GM12878 (cell line): ENCODE measurements around the gene BICRAL. TPM values are rescaled to one million over a fixed set of nuclear protein-coding genes. Genes with fewer than 3 reads are reported as not detected.
"Not testable (repeated sequence)": the region's sequence is repeated elsewhere in the genome, so short reads cannot be mapped to it uniquely, and the experiment has no call there.

Experiments
- ATAC-seq: fragments of 200-7000 bp; cut with Tn5 transposase; 3 replicates; pipeline ENCODE4 v1.9.1; 2020; ENCODE audit warnings: mild to moderate bottlenecking, moderate library complexity
- BruUV-seq: library from RNA; stranded (reverse); fragments of 400-500 nt; replicated peaks from 2 replicates; lab custom pipeline; 2021; lab: Mats Ljungman, UMichigan
- CTCF ChIA-PET: fragments of 300-600 bp; sonication (Branson Sonifier 250); formaldehyde crosslinking; extraction: SDS; loops from one replicate; lab custom pipeline; 2021; ENCODE audit warnings: inconsistent platforms; lab: Yijun Ruan, JAX
- POLR2A ChIA-PET: fragments of 350-600 bp; formaldehyde crosslinking; extraction: SDS; loops from one replicate; lab custom pipeline; 2021; ENCODE audit warnings: inconsistent platforms; lab: Charles Lee
- RAD21 ChIA-PET: fragments of 300-600 bp; sonication (Branson Sonifier 250); formaldehyde crosslinking; loops from one replicate; lab custom pipeline; 2023; ENCODE audit warnings: antibody characterized with exemption; ENCODE audit not compliant: unreplicated experiment; lab: Charles Lee
- SMC1A ChIA-PET: fragments of 300-600 bp; sonication (Branson Sonifier 250); formaldehyde crosslinking; loops from one replicate; lab custom pipeline; 2023; ENCODE audit not compliant: unreplicated experiment, uncharacterized antibody; lab: Charles Lee
- DNase-seq: peaks from one replicate; pipeline ENCODE4 v3.0.0-alpha.2; 2011; ENCODE audit warnings: low read depth, low spot score
- FAIRE-seq: peaks from 3 replicates; lab custom pipeline; 2011; peaks lifted over from hg19 to GRCh38; lab: Jason Lieb, UNC
- H2AFZ ChIP-seq: 2 replicates; pipeline ENCODE4 v1.6.0; 2011; ENCODE audit warnings: low read depth, low read length, control low read depth; ENCODE audit not compliant: control insufficient read depth
- H3K27ac ChIP-seq: 2 replicates; pipeline ENCODE4 v1.5.1; 2011; ENCODE audit warnings: control low read depth; ENCODE audit not compliant: control insufficient read depth, insufficient read depth
- H3K27me3 ChIP-seq, 2 experiments: replicated peaks in 1 of 2; 2 replicates each; pipeline versions ENCODE4 v1.6.0 to v1.6.1; 2011; ENCODE audit warnings: low read length in 1 of 2; ENCODE audit not compliant: control insufficient read depth in 2 of 2, insufficient read depth in 2 of 2
- H3K36me3 ChIP-seq, 2 experiments: 2 replicates each; pipeline ENCODE4 v1.5.1; 2011; ENCODE audit warnings: low read length in 1 of 2; ENCODE audit not compliant: control insufficient read depth in 2 of 2, insufficient read depth in 2 of 2
- H3K4me1 ChIP-seq: 2 replicates; pipeline ENCODE4 v1.6.1; 2011; ENCODE audit warnings: mild to moderate bottlenecking, low read length, moderate library complexity, mixed read lengths; ENCODE audit not compliant: control insufficient read depth, insufficient read depth
- H3K4me2 ChIP-seq: 2 replicates; pipeline ENCODE4 v1.6.0; 2011; ENCODE audit warnings: control low read depth; ENCODE audit not compliant: control insufficient read depth, insufficient read depth
- H3K4me3 ChIP-seq: fragments of 200-600 bp; sonication (generic); 2 replicates; pipeline ENCODE4 v1.5.1; 2016
- H3K79me2 ChIP-seq: 2 replicates; pipeline ENCODE4 v1.6.0; 2011; ENCODE audit warnings: low read length; ENCODE audit not compliant: control insufficient read depth, insufficient read depth
- H3K9ac ChIP-seq: 2 replicates; pipeline ENCODE4 v1.8.0; 2011; ENCODE audit warnings: low read length, control low read depth, mixed read lengths; ENCODE audit not compliant: control insufficient read depth, insufficient read depth
- H3K9me3 ChIP-seq: replicated peaks from 3 replicates; pipeline ENCODE4 v1.5.1; 2011; ENCODE audit warnings: mild to moderate bottlenecking, low read length; ENCODE audit not compliant: control insufficient read depth, insufficient read depth
- H4K20me1 ChIP-seq: 2 replicates; pipeline ENCODE4 v1.6.0; 2011; ENCODE audit not compliant: control insufficient read depth, insufficient read depth
- ATF7 ChIP-seq: fragments of 450-650 bp; IDR thresholded peaks from 2 replicates; pipeline ENCODE4 v1.6.1; 2016; ENCODE audit warnings: low read depth, mild to moderate bottlenecking
- CEBPB ChIP-seq, 2 experiments: fragments of 150-350 bp in 1 of 2; IDR thresholded peaks; 2 replicates each; pipeline ENCODE4 v1.6.1; 2012 to 2014; ENCODE audit warnings: low read depth in 2 of 2, low read length in 2 of 2, borderline replicate concordance in 1 of 2, inconsistent platforms in 1 of 2
- ETV6 ChIP-seq, 2 experiments: fragments of 450-650 bp in 1 of 2; IDR thresholded peaks in 1 of 2; conservative IDR thresholded peaks in 1 of 2; 2 replicates each; pipeline ENCODE4 v1.6.1; 2014; ENCODE audit warnings: antibody characterized with exemption in 1 of 2, borderline replicate concordance in 1 of 2, low read depth in 1 of 2, mild to moderate bottlenecking in 1 of 2, moderate library complexity in 1 of 2
- MLLT1 ChIP-seq: fragments of 450-650 bp; IDR thresholded peaks from 2 replicates; pipeline ENCODE4 v1.6.1; 2016; ENCODE audit warnings: mild to moderate bottlenecking
- NFYB ChIP-seq: IDR thresholded peaks from 2 replicates; pipeline ENCODE4 v1.6.1; 2011; ENCODE audit warnings: low read depth, mild to moderate bottlenecking, low read length, improper control_type of control experiment, moderate library complexity; ENCODE audit not compliant: insufficient read depth
- PAX8 ChIP-seq: fragments of 450-650 bp; IDR thresholded peaks from 2 replicates; pipeline ENCODE4 v1.6.1; 2017; ENCODE audit warnings: mild to moderate bottlenecking, moderate library complexity
- SIN3A ChIP-seq: IDR thresholded peaks from 2 replicates; pipeline ENCODE4 v1.6.1; 2012; ENCODE audit warnings: low read depth, low read length, improper control_type of control experiment
- SMARCA5 ChIP-seq: fragments of 450-650 bp; IDR thresholded peaks from 2 replicates; pipeline ENCODE4 v1.6.1; 2017; ENCODE audit warnings: mild to moderate bottlenecking
- SREBF1 ChIP-seq: IDR thresholded peaks from 2 replicates; pipeline ENCODE4 v1.6.1; 2012; ENCODE audit warnings: mild to moderate bottlenecking, low read length
- TARDBP ChIP-seq: IDR thresholded peaks from 2 replicates; pipeline ENCODE4 v1.6.1; 2016; ENCODE audit warnings: borderline replicate concordance
- YY1 ChIP-seq: IDR thresholded peaks from 2 replicates; pipeline ENCODE4 v1.6.1; 2011; ENCODE audit warnings: low read depth, mild to moderate bottlenecking, low read length
- WGBS: methylation state at CpG from one replicate; pipeline ENCODE4 v1.1.6; 2016; ENCODE audit warnings: low lambda C conversion rate; ENCODE audit not compliant: insufficient replicate concordance, insufficient coverage; ENCODE audit errors: missing lambda C conversion rate; 5-methylcytosine and 5-hydroxymethylcytosine counted together
- in situ Hi-C: fragments of 300-500 bp; cut with MboI; formaldehyde crosslinking; loops from 9 replicates; pipeline ENCODE4 v1.14.3; 2018; ENCODE audit warnings: mixed read lengths
- intact Hi-C: fragments of 100-400 bp; cut with micrococcal nuclease; formaldehyde crosslinking; loops from one replicate; pipeline ENCODE4 v1.14.2; 2022; ENCODE audit not compliant: unreplicated experiment
- polyA plus RNA-seq, 11 experiments: library from polyadenylated mRNA; depleted of rRNA in 4 of 11; unstranded in 6 of 11; stranded (reverse) in 5 of 11; fragments of >200 nt; fragmentation: Nextera tagmentation in 4 of 11; fragmentation: Illumina TruSeq in 1 of 11; extraction: Ambion mirVana in 4 of 11; extraction: Trizol in 1 of 11; gene quantifications; 1 replicate in 1 of 11; 2 replicates in 10 of 11; pipeline versions ENCODE4 v1.2.1 to v1.2.3, GENCODE V29; 2011 to 2016; ENCODE audit warnings: inconsistent platforms in 2 of 11, missing spikeins in 2 of 11, low read depth in 1 of 11
- total RNA-seq, 4 experiments: library from RNA; depleted of rRNA in 3 of 4; stranded (reverse); fragments of >200 nt in 3 of 4; fragmentation: Illumina TruSeq in 1 of 4; extraction: Trizol in 1 of 4; gene quantifications; 2 replicates each; pipeline versions ENCODE4 v1.2.1 to v1.2.3, GENCODE V29; 2013 to 2021
- TF ChIP-seq, protein P1 (sequence below): IDR thresholded peaks from 2 replicates; pipeline ENCODE4 v1.6.1; 2011; ENCODE audit warnings: mild to moderate bottlenecking, low read depth, low read length, moderate library complexity; ENCODE audit not compliant: insufficient replicate concordance

Gene BICRAL
- total and polyA plus RNA-seq, 10 of the 15 experiments (the other 5 are each of a cell fraction or from before 2014, with no cell fraction given) = 1.9 to 16.6 (median 8.5) TPM

DNA sequence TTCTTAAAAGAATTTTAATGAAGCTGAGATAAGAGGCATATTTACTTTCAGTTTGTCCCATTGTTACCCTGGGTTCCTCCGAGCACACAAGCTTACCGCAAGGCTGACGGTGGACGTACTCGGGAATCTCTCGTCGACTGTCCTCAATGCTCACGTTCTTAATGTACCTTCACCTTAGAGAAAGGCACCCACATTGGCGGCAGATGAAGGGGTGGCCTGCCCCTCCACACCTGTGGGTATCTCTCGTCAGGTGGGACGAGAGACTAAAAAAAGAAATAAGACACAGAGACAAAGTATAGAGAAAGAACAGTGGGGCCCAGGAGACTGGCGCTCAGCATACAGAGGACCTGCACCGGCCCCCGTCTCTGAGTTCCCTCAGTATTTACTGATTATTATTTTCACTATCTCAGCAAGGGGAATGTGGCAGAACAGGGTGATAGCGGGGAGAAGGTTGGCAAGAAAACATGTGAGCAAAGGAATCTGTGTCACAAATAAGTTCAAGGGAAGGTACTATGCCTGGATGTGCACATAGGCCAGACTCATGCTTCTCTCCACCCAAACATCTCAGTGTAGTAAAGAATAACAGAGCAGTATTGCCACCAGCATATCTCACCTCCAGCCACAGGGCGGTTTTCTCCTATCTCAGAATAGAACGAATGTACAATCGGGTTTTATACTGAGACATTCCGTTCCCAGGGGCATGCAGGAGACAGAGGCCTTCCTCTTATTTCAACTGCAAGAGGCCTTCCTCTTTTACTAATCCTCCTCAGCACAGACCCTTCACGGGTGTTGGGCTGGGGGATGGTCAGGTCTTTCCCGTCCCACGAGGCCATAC, 120.8 kb downstream of the BICRAL start:
- WGBS = 70% methylated on average over 22 of the region's 22 CpGs
- H3K4me2 ChIP-seq, H3K79me2 ChIP-seq, H3K27ac ChIP-seq, H3K4me3 ChIP-seq, H3K27me3 ChIP-seq, H3K9ac ChIP-seq, H4K20me1 ChIP-seq, in situ Hi-C loops, H3K36me3 ChIP-seq, FAIRE-seq, DNase-seq, H3K9me3 ChIP-seq, H3K4me1 ChIP-seq, ATAC-seq, BruUV-seq: not testable (repeated sequence)
- CTCF ChIA-PET = interaction anchor here (0.9 to 3.3 kb wide), 11 partner anchors 8 to 245 kb away, joined by 3 to 28 read pairs (median 8); partner anchors contain the start of genes GNMT, PPP2R5D and PTCRA
- SMC1A ChIA-PET = interaction anchor here (0.8 to 3.1 kb wide), 4 partner anchors 26 to 240 kb away, joined by 3 to 19 read pairs (median 4); partner anchors contain the start of genes CNPY3 and RRP36
- H2AFZ ChIP-seq = peak overlapping the region; percentile 7; the same call in 1 of the 2 replicates
- RAD21 ChIA-PET = interaction anchor here (1.2 kb wide), 1 partner anchor 113 kb away, joined by 3 read pairs; no protein-coding TSS in a partner anchor
- POLR2A ChIA-PET = interaction anchor here (0.6 kb wide), 2 partner anchors 169 to 267 kb away, joined by 3 read pairs; no protein-coding TSS in a partner anchor
- intact Hi-C loops = loop anchor here (5.0 kb wide), 2 partner anchors 105 to 155 kb away; partner anchors contain the start of genes KLC4 and MRPL2

GRCh38 chr6:42904467-42904866, 122.6 kb downstream of the BICRAL start:
- no peaks in the 10 kb centered on the region for H3K79me2 ChIP-seq
- CTCF ChIA-PET = interaction anchor here (0.7 to 1.0 kb wide), 3 partner anchors 178 to 1135 kb away, joined by 3 to 6 read pairs (median 3); no protein-coding TSS in a partner anchor
- no peak overlapping the region for H3K27ac ChIP-seq
- H2AFZ ChIP-seq = no peak overlapping the region
- SMC1A ChIA-PET = interaction anchor here (0.6 to 1.5 kb wide), 4 partner anchors 30 to 494 kb away, joined by 3 to 5 read pairs (median 3); no protein-coding TSS in a partner anchor
- in situ Hi-C loops (no loop called here), intact Hi-C loops (loop anchor here (5.0 kb wide), 2 partner anchors 103 to 153 kb away; partner anchors contain the start of genes KLC4 and MRPL2)
- no peaks in the 10 kb centered on the region for H3K36me3 ChIP-seq
- no peak overlapping the region for H3K4me3 ChIP-seq
- H3K27me3 ChIP-seq = no peaks in the 10 kb centered on the region
- no peaks in the 10 kb centered on the region for H4K20me1 ChIP-seq
- FAIRE-seq (no peak), DNase-seq (no peak), ATAC-seq (no peak)
- WGBS = 74% methylated on average over 10 of the region's 10 CpGs
- no peaks in the 10 kb centered on the region for H3K9me3 ChIP-seq
- H3K9ac ChIP-seq = no peak overlapping the region
- RAD21 ChIA-PET = interaction anchor here (0.9 to 1.7 kb wide), 2 partner anchors 60 to 239 kb away, joined by 3 read pairs; no protein-coding TSS in a partner anchor
- TF ChIP-seq SREBF1 = no peak
- TF ChIP-seq, protein P1, sequence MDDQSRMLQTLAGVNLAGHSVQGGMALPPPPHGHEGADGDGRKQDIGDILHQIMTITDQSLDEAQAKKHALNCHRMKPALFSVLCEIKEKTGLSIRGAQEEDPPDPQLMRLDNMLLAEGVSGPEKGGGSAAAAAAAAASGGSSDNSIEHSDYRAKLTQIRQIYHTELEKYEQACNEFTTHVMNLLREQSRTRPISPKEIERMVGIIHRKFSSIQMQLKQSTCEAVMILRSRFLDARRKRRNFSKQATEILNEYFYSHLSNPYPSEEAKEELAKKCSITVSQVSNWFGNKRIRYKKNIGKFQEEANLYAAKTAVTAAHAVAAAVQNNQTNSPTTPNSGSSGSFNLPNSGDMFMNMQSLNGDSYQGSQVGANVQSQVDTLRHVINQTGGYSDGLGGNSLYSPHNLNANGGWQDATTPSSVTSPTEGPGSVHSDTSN = no peak
- no peak for TF ChIP-seq TARDBP
- TF ChIP-seq NFYB = no peak
- no peak for TF ChIP-seq ETV6 (conservative IDR thresholded peaks at IDR 0.05 in 1 of 2, IDR thresholded peaks at IDR 0.05 in 1 of 2; ENCODE audit: borderline replicate concordance in 1 of 2, low read depth in 1 of 2)
- TF ChIP-seq YY1 = no peak
- TF ChIP-seq PAX8 = no peak
- TF ChIP-seq ATF7 = no peak
- TF ChIP-seq CEBPB (IDR thresholded peaks at IDR 0.05; ENCODE audit: borderline replicate concordance in 1 of 2, low read depth in 2 of 2, low read length in 2 of 2) = no peak
- no peak for TF ChIP-seq SIN3A
- TF ChIP-seq SMARCA5 = no peak
- TF ChIP-seq MLLT1 = no peak
- no peak overlapping the region for H3K4me2 ChIP-seq
- no TSS peak for BruUV-seq
- POLR2A ChIA-PET = interaction anchor here (0.6 to 1.1 kb wide), 5 partner anchors 14 to 644 kb away, joined by 3 to 7 read pairs (median 5); partner anchors contain the start of gene CNPY3
- H3K4me1 ChIP-seq = no peaks in the 10 kb centered on the region
